Endodermal cell (in vitro differentiated cells): ENCODE data around the gene AMBRA1. TPM values are rescaled to one million over a fixed set of nuclear protein-coding genes. Genes with fewer than 3 reads are reported as not detected.

Experiments used
- DNase-seq: peaks from one replicate; pipeline ENCODE4 v3.0.0-alpha.2; 2017
- H3K27ac ChIP-seq: 2 replicates; pipeline ENCODE4 v1.5.1; 2013; ENCODE audit warnings: mild to moderate bottlenecking, low read depth, low read length, moderate library complexity
- H3K27me3 ChIP-seq: 2 replicates; pipeline ENCODE4 v1.6.1; 2013; ENCODE audit warnings: mild to moderate bottlenecking, low read length, moderate library complexity; ENCODE audit not compliant: insufficient read depth, control insufficient read depth, poor library complexity, severe bottlenecking
- H3K36me3 ChIP-seq: 2 replicates; pipeline ENCODE4 v1.7.0; 2013; ENCODE audit warnings: mild to moderate bottlenecking, low read length, moderate library complexity; ENCODE audit not compliant: control insufficient read depth, insufficient read depth
- H3K4me1 ChIP-seq: one replicate; pipeline ENCODE4 v1.7.0; 2013; ENCODE audit warnings: low read length; ENCODE audit not compliant: control insufficient read depth, insufficient read depth
- H3K4me3 ChIP-seq: 2 replicates; pipeline ENCODE4 v1.5.1; 2013; ENCODE audit warnings: mild to moderate bottlenecking, low read length, moderate library complexity
- H3K9ac ChIP-seq: 2 replicates; pipeline ENCODE4 v1.6.1; 2013; ENCODE audit warnings: mild to moderate bottlenecking, low read length, moderate library complexity; ENCODE audit not compliant: poor library complexity, severe bottlenecking; ENCODE audit errors: extremely low read depth
- H3K9me3 ChIP-seq: 2 replicates; pipeline ENCODE4 v1.6.1; 2013; ENCODE audit warnings: mild to moderate bottlenecking, low read length, moderate library complexity; ENCODE audit not compliant: control insufficient read depth
- H3K27ac Mint-ChIP-seq: 2 replicates; pipeline ENCODE4 v1.8.0; 2020; ENCODE audit warnings: mixed read lengths
- H3K27me3 Mint-ChIP-seq: 2 replicates; pipeline ENCODE4 v1.8.0; 2021; ENCODE audit warnings: mild to moderate bottlenecking, mixed read lengths; ENCODE audit not compliant: insufficient read depth
- H3K36me3 Mint-ChIP-seq: 2 replicates; pipeline ENCODE4 v1.8.0; 2020; ENCODE audit warnings: low read depth, mixed read lengths
- H3K4me1 Mint-ChIP-seq: 2 replicates; pipeline ENCODE4 v1.8.0; 2020; ENCODE audit warnings: mixed read lengths
- H3K4me3 Mint-ChIP-seq: 2 replicates; pipeline ENCODE4 v1.8.0; 2020; ENCODE audit warnings: mild to moderate bottlenecking, moderate library complexity, mixed read lengths
- H3K9me3 Mint-ChIP-seq: 2 replicates; pipeline ENCODE4 v1.8.0; 2020; ENCODE audit warnings: mild to moderate bottlenecking, mixed read lengths
- CTCF ChIP-seq: fragments of 200-600 bp; sonication (generic); conservative IDR thresholded peaks from 2 replicates; pipeline ENCODE4 v1.5.0; 2021; ENCODE audit warnings: antibody characterized with exemption, mild to moderate bottlenecking
- WGBS, 2 experiments: methylation state at CpG; one replicate each; pipeline versions ENCODE4 v1.1.5 to v1.1.7; 2013; ENCODE audit warnings: missing lambda C conversion rate in 2 of 2, mixed read lengths in 1 of 2; ENCODE audit not compliant: insufficient coverage in 1 of 2, insufficient read length in 1 of 2; 5-methylcytosine and 5-hydroxymethylcytosine counted together
- total RNA-seq, 2 donors: library from RNA; stranded (reverse); fragmentation: NEBNext Ultra II Directional in 1 of 2; extraction: Animal tissue kit (Norgen Biotek cat#: 25700) in 1 of 2; gene quantifications; 2 replicates in 1 of 2; 3 replicates in 1 of 2; pipeline ENCODE4 v1.2.1, GENCODE V29; 2021

AMBRA1 gene
- total RNA-seq, 2 donors from 2014 or later, result 54.5 to 67.8 TPM

- no peaks in the 10 kb centered on the region for H3K9me3 Mint-ChIP-seq
- TF ChIP-seq CTCF, result peak; percentile 97
- H3K27me3 Mint-ChIP-seq, result no peaks in the 10 kb centered on the region
- H3K9ac ChIP-seq, result no peak overlapping the region
- DNase-seq, result peak; percentile 93
- peaks cover 22% of the 10 kb centered on the region for H3K4me1 Mint-ChIP-seq
- WGBS, 2 experiments, result 22 to 31% methylated on average over 2 to 4 of the region's 5 CpGs
- peaks cover 39% of the 10 kb centered on the region for H3K36me3 ChIP-seq
- no peak overlapping the region for H3K27ac ChIP-seq
- peak overlapping the region; percentile 96 for H3K27ac Mint-ChIP-seq
- peaks cover 26% of the 10 kb centered on the region for H3K36me3 Mint-ChIP-seq
- H3K4me1 ChIP-seq, result peaks cover 8% of the 10 kb centered on the region
- H3K4me3 ChIP-seq, result peak overlapping the region; percentile 8
- no peaks in the 10 kb centered on the region for H3K27me3 ChIP-seq
- H3K9me3 ChIP-seq, result no peaks in the 10 kb centered on the region
- peak overlapping the region; percentile 22 for H3K4me3 Mint-ChIP-seq
These were observed 56.1 kb downstream of the AMBRA1 start for GRCh38 chr11:46537537-46538295.

GRCh38 chr11:46537121-46537520, 56.7 kb downstream of the AMBRA1 start:
- peak; percentile 58 for DNase-seq

GRCh38 chr11:46535688-46536087, 58.1 kb downstream of the AMBRA1 start:
- Histone ChIP-seq H3K36me3 (peaks cover 19% of the 10 kb centered on the region), H3K9ac (no peak overlapping the region), H3K27ac (no peak overlapping the region), H3K4me3 (no peak overlapping the region), H3K9me3 (no peaks in the 10 kb centered on the region), H3K27me3 (no peaks in the 10 kb centered on the region), H3K4me1 (peaks cover 8% of the 10 kb centered on the region)
- no peak for DNase-seq
- H3K36me3 Mint-ChIP-seq, result peaks cover 19% of the 10 kb centered on the region
- no peaks in the 10 kb centered on the region for H3K9me3 Mint-ChIP-seq
- 80 to 96% methylated on average over 2 to 4 of the region's 4 CpGs for WGBS, 2 experiments
- TF ChIP-seq CTCF, result no peak
- H3K27me3 Mint-ChIP-seq, result no peaks in the 10 kb centered on the region
- H3K27ac Mint-ChIP-seq, result no peak overlapping the region
- peaks cover 22% of the 10 kb centered on the region for H3K4me1 Mint-ChIP-seq
- no peak overlapping the region for H3K4me3 Mint-ChIP-seq

More at GRCh38 chr11:46537121-46537520, 56.7 kb downstream of the AMBRA1 start:
- no peak overlapping the region for H3K9ac ChIP-seq
- H3K27me3 Mint-ChIP-seq, result no peaks in the 10 kb centered on the region
- H3K4me1 Mint-ChIP-seq, result peaks cover 22% of the 10 kb centered on the region
- WGBS, 2 experiments, result 51 to 63% methylated on average over 1 to 2 of the region's 2 CpGs
- peak overlapping the region; percentile 96 for H3K27ac Mint-ChIP-seq
- H3K9me3 Mint-ChIP-seq, result no peaks in the 10 kb centered on the region
- H3K4me3 Mint-ChIP-seq, result no peak overlapping the region
- peaks cover 22% of the 10 kb centered on the region for H3K36me3 Mint-ChIP-seq
- H3K4me3 ChIP-seq, result peak overlapping the region; percentile 8
- H3K27ac ChIP-seq, result no peak overlapping the region
- H3K4me1 ChIP-seq, result peaks cover 8% of the 10 kb centered on the region
- no peaks in the 10 kb centered on the region for H3K9me3 ChIP-seq
- H3K27me3 ChIP-seq, result no peaks in the 10 kb centered on the region
- peak; percentile 64 for TF ChIP-seq CTCF
- H3K36me3 ChIP-seq, result peaks cover 34% of the 10 kb centered on the region
